GM18867 (cell line): ENCODE measurements around the gene DQX1.

ENCODE experiments used
- ATAC-seq: cut with Tn5 transposase; IDR thresholded peaks from one replicate; pipeline ENCODE4 v1.9.1; 2021; ENCODE audit warnings: mild to moderate bottlenecking, moderate library complexity; ENCODE audit not compliant: unreplicated experiment

The DQX1 gene

DNA sequence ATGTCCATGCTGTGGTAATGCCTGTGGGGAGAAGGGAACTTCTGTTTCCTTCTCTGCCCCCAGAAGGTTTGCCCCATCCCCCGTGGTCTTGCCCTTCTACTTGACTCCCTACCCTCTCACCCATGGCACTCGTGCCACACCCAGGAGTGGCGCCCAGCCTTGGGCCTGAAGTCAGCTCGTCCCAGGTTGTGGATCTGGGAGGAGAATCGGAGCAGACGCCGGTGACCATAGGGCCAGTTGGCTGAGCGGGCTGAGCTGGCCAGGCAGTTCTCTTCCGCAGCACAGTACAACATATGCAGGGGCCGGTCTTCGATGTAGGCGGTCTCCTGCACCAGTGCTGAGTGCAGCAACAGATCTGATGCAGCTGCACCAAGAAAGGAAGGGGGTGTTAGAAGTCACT is 8.4 kb upstream of the DQX1 start:
- no peak for ATAC-seq

DNA sequence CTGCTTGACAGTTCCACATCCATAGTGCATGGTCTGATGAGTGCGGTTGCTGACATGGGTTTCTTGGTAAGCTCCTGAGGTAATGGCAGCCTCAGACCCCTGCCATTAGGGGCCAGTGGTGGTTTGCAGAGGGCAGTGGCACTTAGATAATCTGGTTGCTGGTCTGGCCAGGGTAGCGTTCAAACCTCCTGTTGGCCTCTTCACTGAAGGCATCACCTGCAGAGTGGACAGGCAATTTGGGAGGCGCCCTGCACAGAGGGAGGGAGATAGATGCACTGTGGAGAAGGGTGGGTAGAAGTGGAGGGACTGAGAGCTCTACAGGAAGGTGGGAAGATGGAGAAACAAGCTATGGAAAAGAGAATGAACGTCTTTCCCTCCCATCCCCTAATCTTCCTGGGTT is 7.4 kb upstream of the DQX1 start:
- no peak for ATAC-seq

DNA sequence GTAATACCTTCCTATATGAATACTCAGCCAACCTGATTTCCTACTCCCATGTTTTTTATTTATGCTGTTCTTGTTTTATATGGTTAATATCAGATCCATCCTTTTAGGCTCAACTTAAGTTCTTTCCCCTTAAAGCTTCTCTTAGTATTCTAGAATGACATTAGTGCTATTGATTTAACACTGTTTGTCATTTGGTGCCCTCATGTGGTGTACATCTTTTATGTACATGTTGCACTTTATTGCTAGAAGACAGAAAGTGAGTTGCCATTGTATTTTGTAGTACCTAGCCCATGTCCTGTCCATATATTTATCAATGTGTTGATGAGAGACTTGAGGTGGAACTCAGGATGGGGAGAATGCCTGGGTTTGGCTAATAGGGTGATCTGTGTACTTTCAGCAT is 6.2 kb upstream of the DQX1 start:
- no peak for ATAC-seq

DNA sequence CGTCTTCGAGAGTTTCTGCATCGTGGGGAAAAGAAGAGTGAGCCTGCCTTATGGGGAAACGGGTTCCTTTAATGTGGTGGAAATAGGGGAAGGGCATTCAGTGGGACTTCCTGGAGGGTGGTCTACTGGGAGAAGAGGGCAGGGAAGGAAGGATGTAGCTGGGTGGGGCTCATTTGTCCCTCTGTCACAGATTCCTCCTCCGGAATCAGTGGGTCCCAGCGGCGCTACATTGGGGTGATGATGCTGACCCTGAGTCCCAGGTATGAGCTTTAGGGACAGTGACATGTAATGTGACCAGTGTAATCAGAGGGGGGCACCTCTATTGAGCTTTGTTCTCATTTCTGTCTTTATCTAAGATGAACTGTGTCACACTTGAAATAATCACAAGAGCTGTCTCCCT is 5.6 kb upstream of the DQX1 start:
- ATAC-seq: no peak

DNA sequence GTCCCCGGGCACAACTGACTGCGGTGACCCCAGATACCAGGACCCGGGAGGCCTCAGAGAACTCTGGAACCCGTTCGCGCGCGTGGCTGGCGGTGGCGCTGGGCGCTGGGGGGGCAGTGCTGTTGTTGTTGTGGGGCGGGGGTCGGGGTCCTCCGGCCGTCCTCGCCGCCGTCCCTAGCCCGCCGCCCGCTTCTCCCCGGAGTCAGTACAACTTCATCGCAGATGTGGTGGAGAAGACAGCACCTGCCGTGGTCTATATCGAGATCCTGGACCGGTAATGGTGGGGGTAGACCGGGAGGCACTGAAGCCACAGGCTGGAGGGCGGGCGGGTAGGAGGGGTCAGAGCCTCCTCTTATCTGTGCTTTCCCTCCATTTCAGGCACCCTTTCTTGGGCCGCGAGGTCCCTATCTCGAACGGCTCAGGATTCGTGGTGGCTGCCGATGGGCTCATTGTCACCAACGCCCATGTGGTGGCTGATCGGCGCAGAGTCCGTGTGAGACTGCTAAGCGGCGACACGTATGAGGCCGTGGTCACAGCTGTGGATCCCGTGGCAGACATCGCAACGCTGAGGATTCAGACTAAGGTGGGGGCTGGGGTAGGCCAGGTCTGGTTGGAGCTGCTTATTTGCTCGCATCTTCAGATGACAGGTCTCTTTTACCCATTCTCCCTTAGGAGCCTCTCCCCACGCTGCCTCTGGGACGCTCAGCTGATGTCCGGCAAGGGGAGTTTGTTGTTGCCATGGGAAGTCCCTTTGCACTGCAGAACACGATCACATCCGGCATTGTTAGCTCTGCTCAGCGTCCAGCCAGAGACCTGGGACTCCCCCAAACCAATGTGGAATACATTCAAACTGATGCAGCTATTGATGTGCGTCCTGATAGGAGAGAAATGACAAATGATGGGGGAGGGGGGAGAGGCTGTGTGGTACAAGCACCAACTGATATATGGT is 4.5 kb upstream of the DQX1 start:
- ATAC-seq: peak; percentile 23

DNA sequence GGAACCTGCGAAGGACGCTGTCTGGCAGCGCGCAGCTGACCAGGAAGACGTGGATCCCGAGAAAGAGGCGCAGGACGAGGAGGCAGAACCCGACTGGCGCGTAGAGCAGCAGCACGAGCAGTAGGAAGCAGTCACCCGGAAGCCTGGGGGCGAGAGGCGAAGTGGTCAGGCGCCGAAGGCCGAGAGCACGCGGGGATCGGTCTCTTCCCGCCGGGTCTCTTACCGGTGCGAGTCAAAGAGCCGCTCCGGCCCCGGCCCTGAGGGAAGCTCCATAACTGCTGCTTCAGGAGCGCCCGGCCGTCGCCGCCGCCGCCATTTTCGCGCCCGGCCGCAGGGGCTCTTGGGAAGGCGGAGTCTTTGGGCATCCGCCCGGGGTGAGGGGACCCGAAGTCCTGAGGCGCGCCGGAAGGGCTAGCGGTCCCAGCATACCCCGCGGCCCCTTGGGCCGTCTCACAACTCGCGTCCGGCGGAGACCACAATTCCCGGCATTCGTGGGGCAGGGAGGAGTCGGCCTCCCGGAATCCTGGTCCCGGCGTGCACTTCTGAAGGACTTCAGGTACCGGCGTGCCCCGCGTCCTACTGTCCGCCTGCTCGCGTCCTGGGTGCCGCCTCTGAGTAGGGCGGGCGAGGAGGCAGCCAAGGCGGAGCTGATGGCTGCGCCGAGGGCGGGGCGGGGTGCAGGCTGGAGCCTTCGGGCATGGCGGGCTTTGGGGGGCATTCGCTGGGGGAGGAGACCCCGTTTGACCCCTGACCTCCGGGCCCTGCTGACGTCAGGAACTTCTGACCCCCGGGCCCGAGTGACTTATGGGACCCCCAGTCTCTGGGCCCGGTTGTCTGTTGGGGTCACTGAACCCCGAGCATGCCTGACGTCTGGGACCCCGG is 3.6 kb upstream of the DQX1 start, which contains the start of the genes AUP1 and HTRA2:
Gene AUP1 (minus strand): TSS at position 350 of the 882 bp plus-strand sequence. CDS start 77 bp downstream, at position 273.
Gene HTRA2 (plus strand): TSS at position 577 of the 882 bp plus-strand sequence. CDS start 74 bp downstream, at position 651.
- peak; percentile 84 for ATAC-seq

DNA sequence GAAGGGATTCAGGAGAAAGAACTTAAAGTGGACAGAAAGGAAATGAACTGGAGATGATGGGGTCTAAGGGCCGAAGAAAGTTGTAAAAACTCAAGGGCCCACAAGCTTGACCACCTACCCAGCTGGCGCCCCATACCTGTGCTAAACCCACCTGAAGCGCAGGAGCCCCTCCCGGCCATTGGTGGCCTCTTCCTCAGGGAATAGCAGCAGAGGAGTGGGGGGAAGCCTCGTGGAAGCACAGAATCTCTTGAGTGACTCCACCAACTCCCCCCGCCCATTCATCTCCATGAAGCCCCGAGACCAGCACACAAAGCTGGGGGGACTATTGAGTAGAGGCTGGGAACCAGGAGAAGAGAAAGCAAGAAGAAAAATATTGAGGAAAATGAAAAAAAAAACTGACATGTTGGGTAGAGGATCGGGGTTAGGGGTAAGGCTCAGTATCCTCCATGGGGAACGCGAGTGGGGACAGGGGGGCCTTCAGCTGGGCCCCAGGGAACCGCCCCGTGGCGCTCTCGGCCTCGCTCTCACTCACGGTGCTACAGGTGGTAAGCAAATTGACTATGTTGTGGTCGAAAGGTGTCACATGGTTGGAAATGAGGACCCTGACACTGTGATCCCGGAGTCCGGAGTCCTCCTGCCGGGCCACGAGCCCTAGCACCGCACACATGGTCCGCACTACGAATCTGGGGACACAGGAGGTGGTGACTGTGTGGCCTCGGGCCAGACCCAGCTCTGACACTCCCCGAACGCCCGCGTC is 2.7 kb upstream of the DQX1 start:
- peak; percentile 7 for ATAC-seq

DNA sequence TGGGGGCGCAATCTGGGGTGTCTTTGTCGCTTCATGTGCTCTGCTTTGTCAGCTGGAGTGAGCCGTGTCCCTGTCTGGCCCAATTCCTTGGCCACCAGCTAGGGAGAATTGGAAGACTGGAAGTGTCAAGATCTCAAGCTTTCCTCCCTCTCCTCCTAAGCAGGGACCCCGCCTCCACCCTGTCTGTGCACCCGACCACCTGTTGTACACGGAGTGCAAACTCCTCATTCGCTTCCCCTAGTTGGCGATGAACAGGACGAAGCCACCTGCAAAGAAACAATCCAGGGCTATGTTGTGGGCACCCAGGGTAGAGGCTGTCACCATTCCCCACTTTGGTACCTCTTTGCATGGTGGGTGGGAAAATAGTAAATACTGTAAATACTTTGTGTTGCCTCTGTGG is 1.7 kb upstream of the DQX1 start:
- ATAC-seq: no peak

DNA sequence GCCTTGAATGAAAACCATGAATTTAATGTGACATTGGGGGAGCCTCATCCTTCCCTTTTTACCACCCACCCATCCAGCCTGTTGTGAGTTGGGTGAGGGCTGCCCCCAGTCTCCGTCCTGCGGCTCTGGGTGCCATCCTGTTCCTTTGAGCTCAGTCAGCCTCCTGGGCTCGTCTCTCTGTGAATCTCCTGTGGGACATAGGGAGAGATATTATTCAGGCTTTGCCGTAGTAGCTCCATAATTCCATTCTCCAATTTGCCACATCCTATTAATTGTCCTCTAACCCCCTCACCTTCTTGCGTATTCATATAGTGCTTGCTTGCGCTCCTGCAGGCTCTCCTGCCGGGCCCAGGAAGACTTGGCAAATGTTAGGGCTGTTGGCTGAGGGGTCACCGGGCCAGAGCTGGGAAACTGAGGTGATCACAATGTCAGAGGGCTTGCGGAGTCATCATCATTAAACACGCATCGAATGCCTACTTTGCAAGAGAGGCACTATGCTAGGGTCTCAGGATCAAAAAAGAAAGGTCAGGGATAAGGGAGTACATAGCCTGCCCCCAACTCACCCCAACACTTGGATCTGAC is 709 bp upstream of the DQX1 start:
- no peak for ATAC-seq

DNA sequence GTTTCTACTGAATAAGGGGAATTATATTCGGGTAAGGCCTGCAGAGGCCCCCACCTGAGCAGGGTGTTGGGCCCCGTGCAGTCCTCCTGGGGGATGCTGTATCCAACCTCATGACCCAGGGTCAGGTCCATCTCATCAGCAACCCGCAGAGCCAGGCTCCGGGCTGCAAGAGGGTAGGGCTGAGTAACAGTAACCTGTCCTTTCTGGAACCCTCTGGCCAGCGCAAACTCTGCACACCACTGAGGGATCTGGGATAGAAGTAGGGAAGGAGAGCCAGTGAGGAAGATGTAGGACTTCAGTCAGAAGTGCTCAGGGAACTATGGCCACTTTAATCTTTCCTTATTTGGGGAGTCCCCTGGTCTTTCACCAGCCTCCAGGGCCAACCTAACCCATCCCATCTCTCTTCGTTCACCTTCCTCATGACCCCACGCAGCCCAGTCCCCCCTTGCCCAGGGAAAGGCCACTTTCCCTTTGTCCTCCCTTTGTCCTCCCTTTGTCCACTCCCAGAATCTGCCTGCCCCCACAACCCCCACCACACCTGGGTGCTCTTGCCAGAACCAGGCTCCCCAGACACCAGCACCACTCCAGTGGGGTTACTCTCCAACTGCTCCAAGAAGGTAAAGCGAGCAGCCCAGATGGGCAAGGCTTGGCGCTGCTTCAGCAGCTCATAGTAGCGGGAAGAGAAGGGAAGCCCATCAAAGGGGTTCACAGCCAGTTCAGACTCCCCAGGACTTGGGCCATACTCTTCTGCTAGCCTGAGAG is 895 bp downstream of the DQX1 start:
- no peak for ATAC-seq

DNA sequence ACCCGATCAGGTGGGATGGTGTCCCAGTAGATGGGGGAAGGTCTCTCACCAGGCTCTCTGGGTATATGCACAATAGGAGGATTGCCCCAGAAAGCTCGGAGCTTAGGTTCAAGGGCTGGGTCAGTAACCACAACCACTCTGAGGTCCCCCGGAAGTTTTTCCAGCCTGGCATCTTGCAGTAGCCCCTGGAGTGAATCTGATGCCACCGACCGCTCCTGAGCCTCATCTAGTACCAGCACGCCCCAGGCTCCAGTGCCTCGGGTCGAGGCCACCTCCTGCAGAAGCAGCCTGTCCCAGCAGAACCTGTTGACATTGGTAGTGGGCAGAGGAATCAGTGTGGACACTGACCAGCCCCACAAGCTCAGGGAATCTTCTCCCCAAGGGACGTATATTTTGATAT is 2.0 kb downstream of the DQX1 start:
- no peak for ATAC-seq

DNA sequence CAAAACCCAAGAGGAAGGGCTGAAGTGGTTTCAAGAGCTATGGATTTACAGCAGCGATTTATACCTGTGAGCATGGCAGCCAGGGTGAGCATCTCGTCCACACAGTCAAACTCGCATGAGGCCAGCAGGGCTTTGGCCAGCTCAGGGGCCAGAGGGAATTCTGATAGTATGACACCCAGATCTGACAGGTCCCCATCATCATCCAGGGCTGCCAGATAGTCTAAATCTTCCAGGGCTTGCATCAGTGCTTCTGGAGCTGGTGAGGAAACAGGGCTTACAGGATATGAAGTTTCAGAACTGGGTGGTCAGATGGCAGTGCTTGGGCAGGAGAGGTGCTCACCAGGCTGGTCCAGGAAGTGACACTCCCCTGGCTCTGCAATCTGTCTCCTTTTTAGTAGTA is 3.5 kb downstream of the DQX1 start:
- ATAC-seq: no peak

DNA sequence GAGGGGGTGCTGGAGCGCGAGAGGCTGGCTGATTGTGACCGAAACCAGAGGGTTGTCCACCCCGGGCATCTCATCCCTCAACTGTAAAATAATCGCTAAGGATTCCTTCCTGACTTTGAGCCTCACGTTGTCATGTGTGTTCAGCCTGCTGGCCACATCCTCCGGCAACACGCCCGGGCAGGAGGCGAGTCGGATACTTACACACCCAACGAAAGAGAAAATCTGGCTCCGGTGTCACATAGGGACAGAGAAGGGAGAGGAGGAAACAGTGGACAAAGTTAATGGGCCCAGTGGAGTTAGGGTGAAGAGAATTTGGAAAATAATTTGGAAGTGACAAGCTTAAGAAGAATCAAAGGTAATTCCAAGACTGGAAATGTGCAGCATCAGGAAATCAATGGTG is 9.4 kb downstream of the DQX1 start:
- no peak for ATAC-seq

DNA sequence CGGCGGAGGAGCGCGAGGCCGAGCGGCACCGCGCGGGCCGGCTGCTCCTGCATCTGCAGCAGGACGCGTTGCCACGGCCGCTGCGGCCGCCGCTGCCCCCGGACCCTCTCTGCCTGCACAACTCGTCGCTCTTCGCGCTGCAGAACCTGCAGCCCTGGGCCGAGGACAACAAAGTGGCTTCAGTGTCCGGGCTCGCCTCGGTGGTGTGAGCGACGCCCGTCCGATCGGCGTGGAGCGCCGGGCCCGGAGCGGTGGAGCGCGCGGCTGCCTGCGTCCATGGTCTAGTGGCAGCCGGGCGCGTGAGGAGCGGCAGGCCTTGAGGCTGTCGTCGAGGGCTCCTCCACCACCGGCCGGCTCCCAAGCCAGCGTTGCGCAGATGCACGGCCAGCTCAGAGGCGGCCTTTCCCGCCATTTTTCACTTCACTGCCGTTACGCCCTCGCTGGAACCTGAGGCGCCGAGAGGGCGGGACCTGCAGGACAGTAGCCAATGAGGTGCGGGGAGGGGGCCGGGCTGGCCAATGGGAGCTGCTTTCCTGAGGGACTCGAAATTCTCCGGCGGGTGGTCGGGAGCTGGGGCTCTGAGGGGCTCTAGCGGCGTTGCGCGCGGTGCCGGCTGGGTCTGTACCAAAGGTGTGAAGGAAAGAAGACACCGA is 9.9 kb downstream of the DQX1 start:
- no peak for ATAC-seq

DNA sequence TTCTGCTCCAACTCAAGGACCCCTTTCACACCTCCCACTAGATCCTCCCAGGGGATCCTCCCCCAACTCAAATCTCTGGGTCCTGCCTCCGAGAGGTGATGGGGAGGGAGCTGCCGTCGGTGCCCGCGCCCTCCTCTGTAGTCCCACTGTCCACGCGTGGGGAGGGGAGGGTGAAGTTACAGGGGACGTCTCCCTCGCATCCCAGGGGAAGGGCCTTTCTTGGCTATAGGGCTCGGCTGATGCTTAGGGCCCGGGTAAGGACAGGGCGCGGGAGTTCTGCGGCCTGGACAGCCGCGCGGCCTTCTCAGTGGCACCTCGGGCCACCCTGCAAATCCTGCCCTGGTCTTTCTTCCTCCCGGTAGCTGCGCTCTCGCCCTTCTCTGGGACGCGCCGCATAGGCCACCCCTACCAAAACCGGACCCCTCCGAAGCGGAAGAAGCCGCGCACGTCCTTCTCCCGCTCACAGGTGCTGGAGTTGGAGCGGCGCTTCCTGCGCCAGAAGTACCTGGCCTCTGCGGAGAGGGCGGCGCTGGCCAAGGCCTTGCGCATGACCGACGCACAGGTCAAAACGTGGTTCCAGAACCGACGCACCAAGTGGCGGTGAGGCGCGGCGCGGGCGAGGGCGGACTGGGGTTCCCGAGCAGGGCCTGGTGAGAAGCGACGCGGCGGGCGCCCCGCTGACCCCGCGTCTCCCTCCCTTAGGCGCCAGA is 10.6 kb downstream of the DQX1 start:
- ATAC-seq: no peak

DNA sequence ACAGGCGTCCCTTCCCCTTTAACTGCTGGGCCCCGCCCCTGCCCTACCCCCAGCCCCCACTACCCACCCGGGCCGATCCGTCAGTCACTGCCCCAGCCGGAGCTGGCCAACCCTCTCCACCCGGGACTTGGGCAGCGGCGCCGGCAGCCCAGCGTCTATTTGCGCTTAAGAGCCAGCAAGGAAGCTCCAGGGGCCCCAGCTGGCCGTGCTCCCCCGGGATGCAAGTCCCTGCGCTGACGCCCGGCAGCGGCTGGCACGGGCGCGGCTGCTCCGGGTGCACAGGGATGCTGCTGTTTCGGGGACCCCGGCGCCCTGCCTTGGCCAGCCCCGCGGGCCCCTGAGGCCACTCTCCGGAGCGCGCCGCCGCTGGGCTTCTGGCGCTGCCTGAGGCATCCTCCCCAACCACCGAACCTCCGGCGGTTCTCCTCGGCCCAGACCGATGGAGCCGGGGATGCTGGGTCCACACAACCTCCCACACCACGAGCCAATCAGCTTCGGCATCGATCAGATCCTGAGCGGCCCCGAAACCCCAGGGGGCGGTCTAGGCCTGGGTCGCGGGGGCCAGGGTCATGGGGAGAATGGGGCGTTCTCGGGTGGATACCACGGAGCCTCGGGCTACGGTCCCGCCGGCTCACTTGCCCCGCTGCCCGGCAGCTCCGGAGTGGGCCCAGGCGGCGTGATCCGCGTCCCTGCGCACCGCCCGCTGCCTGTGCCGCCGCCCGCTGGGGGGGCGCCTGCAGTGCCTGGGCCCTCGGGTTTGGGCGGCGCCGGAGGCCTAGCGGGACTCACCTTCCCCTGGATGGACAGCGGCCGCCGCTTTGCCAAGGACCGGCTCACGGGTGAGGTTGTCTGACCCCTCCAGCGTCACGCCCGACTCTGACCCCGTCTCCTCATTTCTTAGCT is 11.4 kb downstream of the DQX1 start, which contains the start of gene TLX2:
Gene TLX2 (plus strand): TSS at position 83 of the 903 bp plus-strand sequence. CDS start 357 bp downstream, at position 440.
- no peak for ATAC-seq

DNA sequence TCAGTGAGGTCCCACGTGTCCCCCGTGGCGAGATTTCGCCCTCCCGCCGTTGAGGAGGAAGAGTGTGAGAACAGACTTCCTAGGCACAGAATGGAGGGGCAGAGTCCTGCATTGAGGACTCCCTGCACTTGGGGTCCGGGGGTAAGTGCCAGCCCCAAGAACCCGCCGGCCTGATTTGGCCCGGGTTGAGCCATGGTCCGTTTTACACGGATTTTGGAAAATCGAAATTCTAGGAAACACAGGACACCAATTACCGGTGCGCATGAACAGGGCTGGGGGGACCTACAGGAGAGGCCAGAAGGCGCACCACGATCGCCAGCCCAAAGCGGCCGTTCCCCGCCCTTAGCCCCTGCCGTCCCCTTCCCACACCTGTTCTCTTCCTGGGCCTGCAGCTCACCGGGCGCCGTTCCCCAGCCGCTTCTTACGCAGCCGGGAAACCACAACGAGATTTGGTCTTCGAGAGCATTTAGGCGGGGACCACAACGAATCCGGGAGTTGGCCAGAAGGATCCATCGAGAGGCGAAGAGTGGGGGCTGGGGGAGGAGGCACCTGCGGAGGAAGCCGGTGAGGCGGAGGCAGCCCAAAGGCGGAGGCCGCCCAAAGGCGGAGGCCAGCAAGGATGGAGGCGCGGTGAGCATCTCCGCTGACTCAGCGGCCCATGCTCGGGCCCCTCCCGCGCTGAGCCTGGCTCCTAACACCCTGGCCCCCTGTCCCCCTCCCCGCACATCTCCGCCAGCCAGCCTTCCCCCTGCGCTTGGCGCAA is 12.2 kb downstream of the DQX1 start:
- ATAC-seq: no peak
